T-cell (primary cell): ENCODE results near the gene OSBPL10. TPM values are rescaled to one million over a fixed set of nuclear protein-coding genes. Genes with fewer than 3 reads are reported as not detected.

Experiments
- ATAC-seq, 4 experiments: fragments of 200-7000 bp in 3 of 4; fragments of 150-1000 bp in 1 of 4; cut with Tn5 transposase; replicated peaks in 1 of 4; 1 replicate in 3 of 4; 2 replicates in 1 of 4; pipeline ENCODE4 v1.10.0; 2021; ENCODE audit warnings: moderate library complexity in 3 of 4, mild to moderate bottlenecking in 2 of 4, moderate number of reproducible peaks in 1 of 4
- CTCF ChIA-PET, 2 donors: fragments of 300-600 bp; sonication (Branson Sonifier 250); formaldehyde crosslinking; loops; one replicate each; lab custom pipeline; 2022; ENCODE audit warnings: antibody characterized with exemption in 2 of 2; lab: Charles Lee
- POLR2A ChIA-PET, 2 donors: fragments of 300-600 bp; sonication (Branson Sonifier 250); formaldehyde crosslinking; loops; one replicate each; lab custom pipeline; 2022; ENCODE audit warnings: antibody characterized with exemption in 2 of 2; lab: Charles Lee
- DNase-seq, 35 experiments: peaks; one replicate each; pipeline versions ENCODE4 v3.0.0 to v3.0.0-alpha.2; 2013 to 2023
- H3K27ac ChIP-seq: one replicate; pipeline ENCODE4 v1.5.1; 2013; ENCODE audit warnings: low read length
- H3K27me3 ChIP-seq, 2 experiments: replicated peaks in 1 of 2; 1 replicate in 1 of 2; 2 replicates in 1 of 2; pipeline versions ENCODE4 v1.6.1 to v1.7.0; 2013; ENCODE audit warnings: low read length in 1 of 2, mixed read lengths in 1 of 2; ENCODE audit not compliant: control insufficient read depth in 2 of 2, insufficient read depth in 2 of 2; ENCODE audit errors: extremely low read depth in 1 of 2
- H3K36me3 ChIP-seq, 2 donors: 1 replicate in 1 of 2; 2 replicates in 1 of 2; pipeline versions ENCODE4 v1.6.1 to v1.7.0; 2013; ENCODE audit warnings: low read length in 1 of 2; ENCODE audit not compliant: control insufficient read depth in 2 of 2, insufficient read depth in 1 of 2; ENCODE audit errors: extremely low read depth in 1 of 2
- H3K4me1 ChIP-seq, 2 experiments: 1 replicate in 1 of 2; 2 replicates in 1 of 2; pipeline versions ENCODE4 v1.6.1 to v1.7.0; 2013; ENCODE audit warnings: low read length in 2 of 2, mixed read lengths in 1 of 2; ENCODE audit not compliant: insufficient read depth in 2 of 2, control insufficient read depth in 1 of 2; ENCODE audit errors: extremely low read depth in 1 of 2
- H3K4me3 ChIP-seq, 2 donors: 1 replicate in 1 of 2; 2 replicates in 1 of 2; pipeline versions ENCODE4 v1.5.1 to v1.7.0; 2013; ENCODE audit warnings: mild to moderate bottlenecking in 2 of 2, low read length in 1 of 2, moderate library complexity in 1 of 2; ENCODE audit not compliant: control insufficient read depth in 1 of 2; ENCODE audit errors: extremely low read depth in 1 of 2
- H3K9me3 ChIP-seq: 2 replicates; pipeline ENCODE4 v1.7.0; 2013
- H3K27ac Mint-ChIP-seq, 2 donors: one replicate each; pipeline ENCODE4 v1.8.0; 2020 to 2021; ENCODE audit warnings: mild to moderate bottlenecking in 2 of 2, mixed read lengths in 2 of 2
- H3K27me3 Mint-ChIP-seq, 2 donors: one replicate each; pipeline ENCODE4 v1.8.0; 2021 to 2022; ENCODE audit warnings: mixed read lengths in 2 of 2
- H3K36me3 Mint-ChIP-seq: one replicate; pipeline ENCODE4 v1.8.0; 2021; ENCODE audit warnings: mixed read lengths
- H3K4me1 Mint-ChIP-seq, 3 donors: one replicate each; pipeline ENCODE4 v1.8.0; 2020 to 2022; ENCODE audit warnings: mixed read lengths in 3 of 3, mild to moderate bottlenecking in 1 of 3
- H3K4me3 Mint-ChIP-seq, 3 donors: one replicate each; pipeline ENCODE4 v1.8.0; 2020 to 2022; ENCODE audit warnings: mild to moderate bottlenecking in 3 of 3, mixed read lengths in 3 of 3, moderate library complexity in 3 of 3
- H3K9me3 Mint-ChIP-seq, 3 donors: one replicate each; pipeline ENCODE4 v1.8.0; 2020 to 2022; ENCODE audit warnings: mixed read lengths in 3 of 3
- WGBS: methylation state at CpG from one replicate; pipeline ENCODE4 v1.1.5; 2013; ENCODE audit warnings: missing lambda C conversion rate; ENCODE audit not compliant: insufficient coverage; 5-methylcytosine and 5-hydroxymethylcytosine counted together
- total RNA-seq, 35 experiments: library from RNA in 6 of 35; stranded (reverse) in 6 of 35; fragments of 120-200 nt in 1 of 35; gene quantifications; one replicate each; pipeline versions ENCODE4 v1.2.1 to v1.2.4 and lab custom pipeline; 2013 to 2026

The OSBPL10 gene
- total RNA-seq, 5 donors from 2014 or later (not counting 1 experiment from before 2014, with no cell fraction given): 0.77 to 10.4 (median 2.1) TPM

GRCh38 chr3:31984321-31984720, 3.3 kb upstream of the OSBPL10 start:
- peaks cover 0 to 18% of the 10 kb centered on the region in 2 experiments for H3K4me1 ChIP-seq
- no peak overlapping the region for H3K4me3 Mint-ChIP-seq
- H3K27me3 Mint-ChIP-seq: peaks cover 24 to 25% of the 10 kb centered on the region in 2 donors
- WGBS: 96% methylated on average over 3 of the region's 4 CpGs
- ATAC-seq: no peak
- CTCF ChIA-PET: interaction anchor here in 1 of 2 donors (0.7 kb wide), 1 partner anchor 323 kb away, joined by 3 read pairs; no protein-coding TSS in a partner anchor
- no peak overlapping the region for H3K27ac ChIP-seq
- H3K27ac Mint-ChIP-seq: no peak overlapping the region
- peaks cover 0 to 5% (median 3%) of the 10 kb centered on the region in 3 donors for H3K9me3 Mint-ChIP-seq
- POLR2A ChIA-PET: no interaction called here
- no peak overlapping the region for H3K4me3 ChIP-seq
- no peaks in the 10 kb centered on the region for H3K9me3 ChIP-seq
- H3K27me3 ChIP-seq: peaks cover 2 to 29% of the 10 kb centered on the region in 2 experiments
- no peaks in the 10 kb centered on the region for H3K36me3 ChIP-seq
- H3K4me1 Mint-ChIP-seq: peaks cover 18% of the 10 kb centered on the region in 3 donors
- no peaks in the 10 kb centered on the region for H3K36me3 Mint-ChIP-seq
- no peak for DNase-seq

- Mint-ChIP-seq H3K36me3 (no peaks in the 10 kb centered on the region), H3K27ac (no peak overlapping the region), H3K4me3 (peak overlapping the region; percentile 66 to 84 (median 77)), H3K4me1 (peaks cover 21% of the 10 kb centered on the region in 3 donors), H3K27me3 (peaks cover 42 to 46% of the 10 kb centered on the region in 2 donors), H3K9me3 (no peaks in the 10 kb centered on the region)
- Histone ChIP-seq H3K27me3 (peaks cover 6 to 33% of the 10 kb centered on the region in 2 experiments), H3K36me3 (no peaks in the 10 kb centered on the region), H3K4me1 (peaks cover 0 to 18% of the 10 kb centered on the region in 2 experiments), H3K9me3 (no peaks in the 10 kb centered on the region), H3K4me3 (peak overlapping the region; percentile 45 to 78), H3K27ac (no peak overlapping the region)
- DNase-seq: peak in 28 of 35 experiments; percentile 5 to 41 (median 16)
- WGBS: under 1% methylated on average over 55 of the region's 66 CpGs
- ChIA-PET POLR2A (no interaction called here), CTCF (no interaction called here)
- ATAC-seq: peak; percentile 59 to 73 (median 64)
Measured at GRCh38 chr3:31980530-31981205, 394 bp downstream of the OSBPL10 start.

- no peaks in the 10 kb centered on the region for H3K36me3 Mint-ChIP-seq
- H3K27me3 ChIP-seq: peaks cover 6 to 33% of the 10 kb centered on the region in 2 experiments
- H3K27me3 Mint-ChIP-seq: peaks cover 48 to 53% of the 10 kb centered on the region in 2 donors
- ATAC-seq (no peak), DNase-seq (no peak)
- H3K4me1 ChIP-seq: peaks cover 0 to 18% of the 10 kb centered on the region in 2 experiments
- no peaks in the 10 kb centered on the region for H3K9me3 Mint-ChIP-seq
- H3K9me3 ChIP-seq: no peaks in the 10 kb centered on the region
- H3K27ac Mint-ChIP-seq: peak overlapping the region in 1 of 2 donors; percentile 30
- ChIA-PET CTCF (no interaction called here), POLR2A (no interaction called here)
- H3K4me3 ChIP-seq: no peak overlapping the region
- peaks cover 21% of the 10 kb centered on the region in 3 donors for H3K4me1 Mint-ChIP-seq
- H3K4me3 Mint-ChIP-seq: peak overlapping the region; percentile 49 to 84 (median 67)
- H3K27ac ChIP-seq: no peak overlapping the region
- H3K36me3 ChIP-seq: no peaks in the 10 kb centered on the region
- 0% methylated on average over 1 of the region's 5 CpGs for WGBS
Measured at GRCh38 chr3:31979001-31979697, 1.9 kb downstream of the OSBPL10 start.

GRCh38 chr3:31978553-31978952, 2.5 kb downstream of the OSBPL10 start:
- Mint-ChIP-seq H3K4me3 (no peak overlapping the region), H3K4me1 (peaks cover 21% of the 10 kb centered on the region in 3 donors), H3K27ac (no peak overlapping the region), H3K36me3 (no peaks in the 10 kb centered on the region), H3K9me3 (no peaks in the 10 kb centered on the region), H3K27me3 (peaks cover 51 to 54% of the 10 kb centered on the region in 2 donors)
- no peak for DNase-seq
- POLR2A ChIA-PET: interaction anchor here in 1 of 2 donors (0.6 kb wide), 1 partner anchor 43 kb away, joined by 5 read pairs; no protein-coding TSS in a partner anchor
- no peak overlapping the region for H3K4me3 ChIP-seq
- H3K36me3 ChIP-seq: no peaks in the 10 kb centered on the region
- peaks cover 6 to 29% of the 10 kb centered on the region in 2 experiments for H3K27me3 ChIP-seq
- no peaks in the 10 kb centered on the region for H3K9me3 ChIP-seq
- ATAC-seq: no peak
- peaks cover 0 to 18% of the 10 kb centered on the region in 2 experiments for H3K4me1 ChIP-seq
- no CpG with 5 or more reads among the region's 4 CpGs for WGBS
- CTCF ChIA-PET: no interaction called here
- H3K27ac ChIP-seq: no peak overlapping the region

- Mint-ChIP-seq H3K9me3 (no peaks in the 10 kb centered on the region), H3K4me3 (no peak overlapping the region), H3K27me3 (peaks cover 46 to 48% of the 10 kb centered on the region in 2 donors), H3K4me1 (peaks cover 21% of the 10 kb centered on the region in 3 donors), H3K36me3 (no peaks in the 10 kb centered on the region), H3K27ac (no peak overlapping the region)
- POLR2A ChIA-PET: no interaction called here
- ATAC-seq: no peak
- WGBS: 81% methylated on average over 2 of the region's 2 CpGs
- H3K4me3 ChIP-seq: no peak overlapping the region
- H3K27ac ChIP-seq: no peak overlapping the region
- peaks cover 0 to 18% of the 10 kb centered on the region in 2 experiments for H3K4me1 ChIP-seq
- peaks cover 6 to 31% of the 10 kb centered on the region in 2 experiments for H3K27me3 ChIP-seq
- no peaks in the 10 kb centered on the region for H3K36me3 ChIP-seq
- CTCF ChIA-PET: no interaction called here
- no peaks in the 10 kb centered on the region for H3K9me3 ChIP-seq
- DNase-seq: no peak
Measured at GRCh38 chr3:31977736-31978135, 3.3 kb downstream of the OSBPL10 start.

GRCh38 chr3:31976302-31976701, 4.8 kb downstream of the OSBPL10 start:
- Histone ChIP-seq H3K9me3 (no peaks in the 10 kb centered on the region), H3K27me3 (peaks cover 6 to 28% of the 10 kb centered on the region in 2 experiments), H3K4me3 (no peak overlapping the region), H3K4me1 (peaks cover 0 to 12% of the 10 kb centered on the region in 2 experiments), H3K36me3 (no peaks in the 10 kb centered on the region), H3K27ac (no peak overlapping the region)
- POLR2A ChIA-PET: no interaction called here
- CTCF ChIA-PET: interaction anchor here in 1 of 2 donors (0.6 kb wide), 1 partner anchor 502 kb away, joined by 3 read pairs; no protein-coding TSS in a partner anchor
- H3K4me1 Mint-ChIP-seq: peaks cover 12 to 14% (median 14%) of the 10 kb centered on the region in 3 donors
- no peaks in the 10 kb centered on the region for H3K36me3 Mint-ChIP-seq
- H3K27ac Mint-ChIP-seq: no peak overlapping the region
- H3K4me3 Mint-ChIP-seq: no peak overlapping the region
- no peak for DNase-seq
- 40% methylated on average over 1 of the region's 2 CpGs for WGBS
- peaks cover 39 to 42% of the 10 kb centered on the region in 2 donors for H3K27me3 Mint-ChIP-seq
- ATAC-seq: no peak
- no peaks in the 10 kb centered on the region for H3K9me3 Mint-ChIP-seq
